ENCODE measurements around the gene TNFAIP8L3.

- no peak for TF ChIP-seq CTCF (IDR thresholded peaks at IDR 0.05 in 8 of 11, conservative IDR thresholded peaks at IDR 0.05 in 3 of 11)
- no peak for TF ChIP-seq POLR2AphosphoS5 (IDR thresholded peaks at IDR 0.05)
Observed at GRCh38 chr15:51129535-51130188, 35.0 kb upstream of the TNFAIP8L3 start.
